ENCODE data around the gene UCN2. TPM values are rescaled to one million over a fixed set of nuclear protein-coding genes. Genes with fewer than 3 reads are reported as not detected.

UCN2 gene
- total and polyA plus RNA-seq, 3 donors from 2014 or later, result 0.86 to 1.2 (median 0.87) TPM

DNA sequence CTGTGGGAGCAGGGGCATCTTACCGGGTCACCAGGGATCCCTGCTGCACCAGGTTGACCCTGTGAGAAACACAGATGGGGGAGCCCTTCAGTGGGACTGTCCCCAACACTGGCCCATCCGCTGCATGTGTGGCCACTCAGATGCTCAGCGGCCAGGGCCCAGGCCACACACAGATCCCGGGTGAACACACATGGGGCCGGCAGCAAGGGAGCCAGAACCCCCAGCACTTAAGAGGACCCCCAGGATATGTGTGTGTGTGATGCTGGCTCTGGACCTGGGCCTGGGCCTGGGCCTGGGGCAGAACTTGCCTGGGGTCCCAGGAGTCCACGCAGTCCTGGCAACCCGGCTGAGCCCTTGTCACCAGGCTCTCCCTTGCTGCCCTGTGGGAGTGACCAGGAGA is 4.9 kb upstream of the UCN2 start:
- intact Hi-C loops (cut with DNase I; ENCODE audit: low total_unique reads), result no loop called here
- 87 to 88% methylated on average over 3 to 7 of the region's 7 CpGs for WGBS, 2 donors
- no peak for TF ChIP-seq POLR2A (IDR thresholded peaks at IDR 0.05)
- TF ChIP-seq CTCF (IDR thresholded peaks at IDR 0.05), result no peak
- H3K36me3 ChIP-seq (ENCODE audit: low read depth, missing control alignments), result no peaks in the 10 kb centered on the region
- H3K4me1 ChIP-seq, result no peaks in the 10 kb centered on the region
- no peak overlapping the region for H3K4me3 ChIP-seq
- no peaks in the 10 kb centered on the region for H3K27me3 ChIP-seq
- H3K27ac ChIP-seq, result no peak overlapping the region
- H3K9me3 ChIP-seq, result no peaks in the 10 kb centered on the region
- DNase-seq, result no peak

DNA sequence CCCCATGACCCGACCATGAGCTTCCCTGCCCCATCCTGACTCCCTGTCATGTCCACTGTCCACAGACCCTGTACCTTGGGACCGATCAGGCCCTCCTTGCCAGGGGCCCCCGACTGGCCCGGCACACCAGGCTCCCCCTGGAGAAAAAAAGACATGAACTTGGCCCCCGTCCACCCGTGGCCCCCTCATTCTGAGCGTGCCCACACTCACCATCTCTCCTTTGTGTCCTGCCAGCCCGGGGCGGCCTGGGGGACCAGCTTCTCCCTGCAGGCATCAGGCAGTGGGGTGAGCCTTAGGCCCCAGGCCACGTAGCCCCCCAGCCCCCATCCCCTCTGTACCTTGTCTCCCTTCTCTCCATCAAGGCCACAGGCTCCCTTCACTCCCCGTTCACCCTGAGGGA is 3.9 kb upstream of the UCN2 start:
- DNase-seq, result no peak
- Histone ChIP-seq H3K4me3 (no peak overlapping the region), H3K36me3 (ENCODE audit: low read depth, missing control alignments) (no peaks in the 10 kb centered on the region), H3K27me3 (no peaks in the 10 kb centered on the region), H3K9me3 (no peaks in the 10 kb centered on the region), H3K4me1 (no peaks in the 10 kb centered on the region), H3K27ac (no peak overlapping the region)
- TF ChIP-seq POLR2A (IDR thresholded peaks at IDR 0.05) (no peak), CTCF (IDR thresholded peaks at IDR 0.05) (no peak)
- WGBS, 2 donors, result 94 to 95% methylated on average over 11 of the region's 11 CpGs
- intact Hi-C loops (cut with DNase I; ENCODE audit: low total_unique reads), result no loop called here

GRCh38 chr3:48567090-48567489 is 3.5 kb upstream of the UCN2 start:
- H3K4me1 ChIP-seq, result no peaks in the 10 kb centered on the region
- H3K9me3 ChIP-seq, result no peaks in the 10 kb centered on the region
- no peaks in the 10 kb centered on the region for H3K27me3 ChIP-seq
- no peak overlapping the region for H3K4me3 ChIP-seq
- 90 to 97% methylated on average over 5 of the region's 5 CpGs for WGBS, 2 donors
- no peaks in the 10 kb centered on the region for H3K36me3 ChIP-seq (ENCODE audit: low read depth, missing control alignments)
- TF ChIP-seq POLR2A (IDR thresholded peaks at IDR 0.05) (no peak), CTCF (IDR thresholded peaks at IDR 0.05) (no peak)
- H3K27ac ChIP-seq, result no peak overlapping the region
- intact Hi-C loops (cut with DNase I; ENCODE audit: low total_unique reads), result no loop called here
- no peak for DNase-seq

DNA sequence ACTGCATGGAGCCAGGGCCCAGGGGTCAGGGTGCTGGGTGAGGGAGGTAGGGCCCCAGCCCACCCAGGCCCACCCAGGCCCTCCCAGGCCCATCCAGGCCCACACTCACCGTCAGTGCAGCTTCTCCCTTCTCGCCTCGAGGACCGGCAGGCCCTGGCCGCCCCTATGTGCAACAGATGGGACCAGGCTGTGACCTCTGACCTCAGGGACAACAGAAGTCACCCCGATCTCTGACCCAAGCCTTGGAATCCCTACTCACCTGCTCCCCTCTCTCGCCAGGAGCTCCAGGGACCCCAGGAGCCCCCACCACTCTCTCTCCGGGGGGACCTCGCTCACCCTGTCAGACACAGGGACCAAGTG is 2.8 kb upstream of the UCN2 start:
- 93% methylated on average over 9 of the region's 9 CpGs; no CpG with 5 or more reads in 1 of the 2 donors for WGBS, 2 donors
- intact Hi-C loops (cut with DNase I; ENCODE audit: low total_unique reads), result no loop called here
- H3K27ac ChIP-seq, result no peak overlapping the region

More for the DNA sequence above, 2.8 kb upstream of the UCN2 start:
- Histone ChIP-seq H3K4me1 (no peaks in the 10 kb centered on the region), H3K36me3 (ENCODE audit: low read depth, missing control alignments) (no peaks in the 10 kb centered on the region), H3K9me3 (no peaks in the 10 kb centered on the region), H3K4me3 (no peak overlapping the region), H3K27me3 (no peaks in the 10 kb centered on the region)
- TF ChIP-seq CTCF (IDR thresholded peaks at IDR 0.05), result no peak
- no peak for TF ChIP-seq POLR2A (IDR thresholded peaks at IDR 0.05)
- DNase-seq, result no peak

Measured in testis (tissue), 3 donors.